UCSD-AML1 (cell line): ENCODE data around the gene FRYL.
"Not testable (repeated sequence)": the region's sequence is repeated elsewhere in the genome, so short reads cannot be mapped to it uniquely, and the experiment has no call there.

ENCODE experiments used
- DNase-seq: peaks from one replicate; lab custom pipeline; 2025; ENCODE audit not compliant: unreplicated experiment; lab: John Stamatoyannopoulos, UW

The FRYL gene

DNA sequence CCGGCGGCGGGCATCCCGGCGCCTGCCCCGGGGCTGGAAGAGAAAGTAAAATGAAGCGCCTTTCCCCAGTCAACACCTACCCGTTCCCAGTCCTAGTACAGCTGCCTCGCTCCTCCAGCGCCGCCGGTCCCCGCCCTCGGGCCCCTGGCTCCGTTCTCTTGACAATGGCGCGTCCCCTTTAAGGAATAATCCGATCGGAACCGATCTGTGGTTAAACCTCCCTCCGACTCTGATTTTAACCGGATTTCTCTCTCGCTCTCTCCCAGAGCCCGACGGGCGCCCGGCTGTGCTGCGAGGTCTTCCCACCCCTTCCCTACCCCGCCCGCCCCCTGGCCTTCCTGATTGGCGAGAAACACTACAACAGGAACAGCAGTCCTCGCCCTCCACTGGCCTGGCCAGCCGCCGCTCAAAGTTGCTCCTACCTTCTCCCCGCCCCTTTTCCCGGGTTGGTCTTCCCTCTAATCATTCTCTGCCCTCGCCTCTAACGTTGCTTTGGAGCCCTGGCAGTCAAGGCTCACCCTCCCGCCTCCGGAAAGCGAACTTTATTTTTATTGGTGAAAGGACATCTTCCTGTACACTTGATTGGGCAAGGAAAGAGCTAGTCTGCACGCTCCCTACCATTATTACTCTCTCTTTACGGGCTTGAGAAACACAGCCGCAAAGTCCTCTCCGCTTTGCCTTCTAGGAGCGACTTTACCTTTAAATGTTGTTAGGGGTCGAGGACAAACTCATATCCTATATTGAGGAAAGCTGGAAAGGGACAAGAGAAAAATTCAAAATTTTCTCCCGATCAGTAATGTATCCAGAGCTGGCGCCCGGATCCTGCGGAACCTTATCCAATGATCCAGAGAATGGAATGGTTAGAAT lies at the start of gene FRYL:
FRYL (minus strand) TSS at position 282 of the 867 bp plus-strand sequence. CDS start 145,869 bp downstream, outside the sequence.
- DNase-seq: peak; percentile 98

DNA sequence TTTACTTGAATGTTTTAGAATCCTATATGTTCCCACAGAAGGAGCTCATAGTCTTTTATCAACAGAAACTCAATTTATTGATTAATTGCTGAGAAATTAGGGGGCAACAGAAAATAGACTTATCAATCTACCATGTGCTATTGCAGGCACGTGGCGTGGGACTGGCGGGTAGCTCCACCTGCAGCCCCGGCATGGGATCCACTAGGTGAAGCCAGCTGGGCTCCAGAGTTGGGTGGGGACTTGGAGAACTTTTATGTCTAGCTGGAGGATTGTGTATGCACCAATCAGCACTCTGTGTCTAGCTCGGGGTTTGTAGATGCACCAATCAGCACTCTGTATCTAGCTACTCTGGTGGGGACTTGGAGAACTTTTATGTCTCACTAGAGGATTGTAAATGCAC lies 47.5 kb upstream of the FRYL start:
- DNase-seq: no peak

GRCh38 chr4:48821431-48821830 lies 41.4 kb upstream of the FRYL start:
- DNase-seq: not testable (repeated sequence)

DNA sequence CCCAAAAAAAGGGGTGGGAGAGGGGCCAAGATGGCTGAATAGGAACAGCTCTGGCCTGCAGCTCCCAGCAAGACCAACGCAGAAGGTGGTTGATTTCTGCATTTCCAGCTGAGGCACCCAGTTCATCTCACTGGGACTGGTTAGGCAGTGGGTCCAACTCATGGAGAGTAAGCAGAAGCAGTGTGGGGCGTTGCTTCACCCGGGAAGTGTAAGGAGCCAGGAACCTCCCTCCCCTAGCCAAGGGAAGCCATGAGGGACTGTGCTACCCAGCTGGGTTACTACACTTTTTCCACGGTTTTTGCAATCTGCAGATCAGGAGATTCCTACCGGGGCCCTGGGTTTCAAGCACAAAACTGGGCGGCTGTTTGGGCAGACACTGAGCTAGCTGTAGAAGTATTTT lies 36.9 kb upstream of the FRYL start:
- DNase-seq: no peak

DNA sequence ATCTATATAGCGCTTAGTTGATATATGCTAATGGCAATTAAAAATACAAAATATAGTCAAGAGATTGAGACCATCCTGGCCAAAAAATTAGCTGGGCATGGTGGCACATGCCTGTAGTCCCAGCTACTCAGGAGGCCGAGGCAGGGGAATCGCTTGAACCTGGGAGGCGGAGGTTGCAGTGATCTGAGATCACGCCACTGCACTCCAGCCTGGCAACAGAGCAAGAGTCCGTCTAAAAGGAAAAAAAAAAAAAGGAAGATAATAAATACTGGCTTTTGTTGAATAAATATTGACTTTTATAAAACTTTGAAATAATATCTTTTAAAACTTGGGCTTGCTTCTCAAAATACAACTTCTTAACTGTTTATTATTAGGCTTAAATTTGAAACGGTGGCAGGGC lies 36.2 kb upstream of the FRYL start:
- not testable (repeated sequence) for DNase-seq

DNA sequence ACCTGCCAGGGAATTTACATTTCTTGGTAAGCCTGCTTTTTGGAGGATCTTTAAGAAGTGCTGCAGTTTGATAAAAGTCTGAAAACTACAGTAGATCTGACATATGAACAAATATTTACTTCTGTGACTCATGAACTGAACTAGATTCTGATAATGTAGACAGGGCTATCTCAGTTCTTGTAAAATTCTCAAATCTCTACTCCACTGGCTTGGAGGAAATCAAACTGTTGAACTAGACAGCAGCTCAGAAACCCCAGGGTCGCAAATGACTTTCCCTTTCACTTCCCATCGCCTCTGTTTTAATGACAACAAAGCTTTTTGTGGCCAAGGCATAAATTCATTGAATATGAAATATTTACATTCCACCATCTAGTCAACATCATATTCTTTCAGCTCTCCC lies 35.4 kb upstream of the FRYL start:
- DNase-seq: no peak

GRCh38 chr4:48813964-48814363 lies 33.9 kb upstream of the FRYL start:
- DNase-seq: no peak

DNA sequence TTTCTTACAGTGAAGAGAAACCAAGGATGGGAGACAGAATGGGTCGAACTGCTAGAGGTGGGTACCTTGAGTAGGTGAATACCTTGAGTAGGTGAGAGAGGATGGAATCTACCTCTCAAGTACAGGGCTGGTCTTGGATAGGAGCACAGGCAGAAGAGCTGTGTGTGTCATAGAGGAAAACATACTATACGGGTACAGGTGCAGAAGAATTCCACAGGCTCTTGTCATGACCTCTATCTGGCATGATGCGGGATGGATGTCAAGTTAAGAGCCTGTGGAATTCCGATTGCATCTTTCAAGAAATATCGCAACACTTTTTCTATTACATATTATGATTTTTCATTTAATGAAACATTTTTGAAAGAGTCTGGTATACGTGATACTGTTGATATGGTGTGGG lies 32.8 kb upstream of the FRYL start:
- DNase-seq: no peak

DNA sequence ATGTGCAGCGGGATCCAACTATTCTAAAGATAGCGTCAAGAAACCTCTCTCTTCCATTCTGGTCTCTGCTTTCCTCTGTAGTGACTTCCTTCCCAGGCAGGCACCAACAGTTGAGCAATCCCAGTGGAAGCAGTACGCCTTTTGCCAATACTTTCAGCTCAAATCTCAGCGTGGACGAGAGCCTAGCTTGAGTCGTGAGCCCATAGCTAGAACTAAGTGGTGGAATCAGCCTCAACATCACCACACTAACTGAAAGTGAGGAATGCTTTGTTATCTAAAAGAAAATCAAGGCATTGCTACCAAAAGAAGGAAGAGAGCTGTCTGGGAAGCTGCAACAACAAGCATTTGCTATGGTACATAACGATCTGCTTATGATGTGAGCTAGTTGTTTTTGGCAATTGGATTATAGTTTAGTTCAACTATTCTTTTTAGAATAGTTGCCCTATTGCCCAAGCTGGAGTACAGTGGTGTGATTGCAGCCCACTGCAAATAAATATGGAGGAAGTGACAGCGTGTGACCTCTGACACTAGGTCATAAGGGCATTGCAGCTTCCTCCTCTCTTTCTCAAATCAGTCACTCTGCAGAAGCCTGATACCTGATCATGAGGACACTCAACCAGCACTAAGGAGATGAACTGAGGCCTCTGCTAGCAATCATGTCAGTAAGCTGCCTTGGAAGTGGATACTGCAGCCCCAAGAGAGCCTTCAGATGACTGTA lies 24.7 kb upstream of the FRYL start:
- DNase-seq: no peak

GRCh38 chr4:48801016-48801715 lies 21.1 kb upstream of the FRYL start:
- no peak for DNase-seq

DNA sequence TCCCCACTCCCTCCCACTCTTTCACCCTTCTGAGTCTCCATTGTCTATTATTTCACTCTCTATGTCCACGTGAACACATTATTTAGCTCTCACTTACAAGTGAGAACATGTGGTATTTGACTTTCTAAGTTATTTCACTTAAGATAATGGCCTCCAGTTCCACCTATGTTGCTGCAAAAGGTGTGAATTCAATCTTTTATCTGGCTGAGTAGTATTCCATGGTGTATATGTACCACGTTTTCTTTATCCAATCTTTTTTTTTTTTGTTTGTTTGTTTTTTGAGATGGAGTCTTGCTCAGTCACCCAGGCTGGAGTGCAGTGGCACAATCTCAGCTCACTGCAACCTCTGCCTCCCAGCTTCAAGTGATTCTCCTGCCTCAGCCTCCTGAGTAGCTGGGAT lies 20.1 kb upstream of the FRYL start:
- not testable (repeated sequence) for DNase-seq

- no peak for DNase-seq
Observed at GRCh38 chr4:48799157-48799556, 19.1 kb upstream of the FRYL start.

DNA sequence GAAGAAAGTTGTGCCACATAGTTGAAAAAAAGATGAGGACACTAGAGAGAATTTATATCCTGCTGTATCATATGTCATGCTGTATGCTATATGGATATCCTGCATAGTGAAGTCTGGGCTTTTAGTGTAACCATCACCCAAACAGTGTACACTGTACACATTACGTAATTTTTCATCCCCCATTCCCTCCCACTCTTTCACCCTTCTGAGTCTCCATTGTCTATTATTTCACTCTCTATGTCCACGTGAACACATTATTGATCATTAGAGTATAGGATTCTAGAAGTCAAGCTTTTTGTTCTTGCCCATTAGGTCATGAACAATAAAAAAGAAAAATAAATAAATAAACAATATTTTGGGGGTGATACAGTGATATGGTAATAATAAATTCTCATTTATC lies 18.0 kb upstream of the FRYL start:
- DNase-seq: no peak

- no peak for DNase-seq
Observed at GRCh38 chr4:48796927-48797679, 17.0 kb upstream of the FRYL start.

- no peak for DNase-seq
Observed at GRCh38 chr4:48796191-48796926, 16.3 kb upstream of the FRYL start.

DNA sequence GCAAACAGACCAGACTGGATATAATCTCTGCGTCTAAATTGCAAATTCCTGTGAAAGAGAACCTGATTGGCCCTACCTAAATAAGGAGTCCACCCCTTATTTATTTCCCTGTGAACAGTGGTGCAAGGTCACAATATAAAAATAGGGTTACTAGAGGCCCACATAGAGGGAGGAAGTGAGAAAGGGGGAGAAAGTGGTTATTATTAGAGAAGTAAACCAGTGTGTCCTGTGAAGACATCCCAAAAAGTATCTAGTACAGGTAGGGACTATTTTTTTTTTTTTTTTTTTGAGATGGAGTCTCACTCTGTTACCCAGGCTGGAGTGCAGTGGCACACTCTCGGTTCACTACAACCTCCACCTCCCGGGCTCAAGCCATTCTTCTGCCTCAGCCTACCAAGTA lies 15.0 kb upstream of the FRYL start:
- DNase-seq: no peak

GRCh38 chr4:48792348-48793006 lies 12.4 kb upstream of the FRYL start:
- no peak for DNase-seq

- no peak for DNase-seq
Observed at GRCh38 chr4:48791313-48791712, 11.2 kb upstream of the FRYL start.

- DNase-seq: no peak
Observed at GRCh38 chr4:48790561-48790960, 10.5 kb upstream of the FRYL start.

DNA sequence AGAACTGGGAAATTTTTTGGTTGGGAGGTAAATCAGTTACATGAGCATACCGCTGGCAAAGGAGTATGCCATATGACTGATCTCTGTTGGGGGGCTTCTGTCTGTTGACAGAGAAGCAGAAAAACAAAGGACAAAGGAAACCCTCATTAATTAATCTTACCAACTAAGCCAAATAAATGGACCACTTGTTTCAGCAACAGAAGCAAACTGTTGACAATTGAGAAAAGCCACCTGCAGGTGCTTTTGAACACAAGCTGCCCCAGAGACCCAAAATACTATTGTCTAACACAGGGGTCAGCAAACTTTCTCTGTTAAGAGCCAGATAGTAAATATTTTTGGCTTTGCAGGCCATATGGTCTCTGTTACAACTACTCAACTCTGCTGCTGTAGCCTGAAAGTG lies 7.0 kb upstream of the FRYL start:
- no peak for DNase-seq
